GM19351 (cell line): Measurements from ENCODE around the gene TXNDC15.

Experiments used
- ATAC-seq: cut with Tn5 transposase; IDR thresholded peaks from one replicate; pipeline ENCODE4 v1.9.1; 2021; ENCODE audit warnings: mild to moderate bottlenecking, moderate library complexity; ENCODE audit not compliant: unreplicated experiment

The TXNDC15 gene

DNA sequence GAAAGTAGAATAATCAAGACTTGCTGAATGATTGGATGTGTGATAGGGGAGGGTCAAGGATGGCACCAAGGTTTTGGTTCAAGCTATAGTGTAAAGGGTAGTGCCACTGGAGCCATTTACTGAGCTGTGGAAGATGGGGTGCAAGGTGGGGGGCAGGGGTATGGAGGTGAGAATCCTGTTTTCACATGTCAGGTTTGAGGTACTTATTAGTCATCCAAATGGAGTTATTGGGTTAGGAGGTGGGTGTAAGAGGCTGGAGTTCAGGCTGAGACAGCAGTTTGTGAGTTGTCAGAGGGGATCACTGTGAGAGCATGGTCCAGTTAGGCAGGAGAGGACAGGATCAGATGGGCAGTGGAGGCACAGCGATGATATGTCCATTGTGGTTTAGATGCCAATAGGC is 39.6 kb downstream of the TXNDC15 start:
- no peak for ATAC-seq

DNA sequence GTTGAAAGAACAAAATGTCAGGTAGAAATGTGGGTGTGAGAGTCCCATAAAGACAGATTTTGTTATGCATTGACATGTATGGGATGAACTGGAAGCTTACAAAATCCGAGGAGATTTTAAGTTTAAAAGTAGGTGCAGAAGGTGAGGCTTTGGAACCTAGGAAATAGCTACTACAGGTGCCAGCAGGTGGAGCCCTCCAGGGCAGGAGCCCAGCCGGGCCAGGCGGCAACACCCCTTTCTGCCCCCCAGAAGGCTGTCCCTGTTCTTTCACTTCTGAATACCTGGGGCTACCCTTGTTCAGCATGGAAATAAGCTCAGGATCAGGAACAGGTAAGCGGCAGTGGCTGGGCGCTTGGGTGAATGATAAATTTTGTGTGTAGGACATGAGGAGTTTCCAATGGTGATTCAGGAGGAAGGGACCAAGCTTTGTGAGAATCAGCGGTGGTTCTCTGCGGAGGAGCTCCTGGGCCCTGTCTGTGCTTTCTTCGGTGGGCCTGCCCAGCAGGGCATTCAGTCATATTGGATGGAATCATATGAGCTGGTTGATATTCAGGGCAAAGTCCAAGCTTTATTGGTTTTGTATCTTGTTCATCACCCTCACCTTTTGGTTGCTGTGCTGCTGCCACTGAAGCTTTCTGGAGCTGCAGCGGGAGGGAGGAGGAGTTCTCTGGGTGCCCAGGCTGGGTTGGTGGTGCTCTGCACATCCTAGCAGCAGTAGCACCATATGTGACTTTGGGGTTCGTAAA is 43.1 kb downstream of the TXNDC15 start:
- no peak for ATAC-seq

DNA sequence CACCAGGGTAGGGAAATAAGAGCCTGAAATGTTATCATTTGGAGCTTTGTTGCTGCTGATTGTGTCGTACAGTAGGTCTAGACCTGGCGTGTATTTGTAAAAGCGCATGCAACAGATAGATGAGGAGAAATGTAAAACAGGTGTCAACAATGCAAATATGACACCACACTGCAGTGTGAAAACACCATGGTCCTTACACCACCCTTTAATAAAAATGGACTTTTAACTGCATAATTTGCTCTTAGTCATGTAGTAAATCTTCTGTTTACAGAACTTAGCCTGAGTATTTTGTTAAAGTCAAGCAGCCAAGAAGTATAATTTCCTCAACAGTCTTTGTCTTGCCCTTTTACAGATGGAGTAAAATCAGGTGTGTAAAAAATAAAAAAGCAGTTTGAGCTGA is 44.7 kb downstream of the TXNDC15 start:
- ATAC-seq = no peak

DNA sequence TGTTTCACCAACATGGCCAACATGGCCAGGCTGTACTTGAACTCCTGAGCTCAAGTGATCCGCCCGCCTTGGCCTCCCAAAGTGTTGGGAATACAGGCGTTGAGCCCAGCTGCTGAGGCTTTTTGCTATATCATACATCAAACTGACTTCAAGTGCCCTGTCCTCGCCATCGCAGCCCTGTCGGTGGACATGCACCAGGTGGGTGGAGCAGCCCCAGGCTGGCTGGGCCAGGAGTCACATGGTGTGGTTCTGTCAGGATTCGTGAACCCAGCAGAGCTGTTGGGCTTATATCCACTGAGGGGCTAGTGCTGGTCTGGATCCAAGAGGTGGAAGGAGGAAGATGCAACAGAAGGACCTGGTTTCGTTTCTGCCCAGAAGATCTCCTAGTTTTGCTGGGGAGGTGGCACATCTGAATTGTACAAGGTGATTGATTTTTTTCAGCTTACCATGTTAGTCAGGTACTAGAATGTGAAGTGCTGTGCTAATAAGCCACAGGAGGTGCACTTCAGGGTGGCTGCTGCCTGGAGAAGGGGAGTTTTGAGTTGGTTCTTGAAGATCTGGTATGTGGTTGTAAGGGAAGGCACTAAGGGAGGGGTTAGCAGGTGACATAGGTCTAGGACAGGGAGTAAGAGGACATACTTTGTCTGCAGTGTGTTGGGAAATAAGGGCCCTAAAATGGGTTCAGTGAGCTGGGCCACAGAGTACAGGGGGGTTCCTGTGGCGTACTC is 46.8 kb downstream of the TXNDC15 start:
- ATAC-seq = no peak

DNA sequence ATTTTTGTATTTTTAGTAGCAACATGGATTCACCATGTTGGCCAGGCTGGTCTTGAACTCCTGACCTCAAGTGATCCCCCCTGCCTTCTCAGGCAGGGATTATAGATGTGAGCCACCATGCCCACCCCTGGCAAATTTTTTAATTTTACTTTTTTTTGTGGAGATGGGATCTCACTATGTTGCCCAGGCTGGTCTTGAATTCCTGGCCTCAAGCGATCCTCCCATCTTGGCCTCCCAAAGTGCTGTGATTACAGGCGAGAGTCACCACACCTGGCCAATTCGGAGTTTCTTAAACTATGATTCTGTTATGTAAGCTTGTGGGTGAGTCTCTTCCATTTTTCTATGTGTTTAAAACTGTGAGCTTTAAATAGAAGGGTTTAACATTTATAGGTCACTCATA is 58.3 kb downstream of the TXNDC15 start:
- ATAC-seq = no peak

DNA sequence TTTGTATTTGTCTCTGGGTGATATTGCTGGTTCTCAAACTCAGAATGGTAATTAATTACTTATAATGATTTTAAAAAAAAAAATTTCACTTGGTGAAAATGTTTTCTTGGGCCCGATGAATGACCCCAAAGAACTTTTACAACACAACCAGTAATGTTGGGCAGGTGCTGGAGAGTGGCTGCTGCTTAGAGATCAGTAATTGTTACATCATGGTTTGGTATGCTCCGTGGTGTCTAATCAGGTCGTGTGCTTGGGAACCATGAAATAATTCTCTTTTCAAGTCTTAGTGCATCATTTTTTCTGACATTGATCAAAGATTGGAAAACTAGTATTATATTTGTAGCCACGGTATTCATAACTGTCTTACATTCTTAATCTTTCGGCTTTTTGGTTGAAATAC is 60.0 kb downstream of the TXNDC15 start:
- no peak for ATAC-seq

DNA sequence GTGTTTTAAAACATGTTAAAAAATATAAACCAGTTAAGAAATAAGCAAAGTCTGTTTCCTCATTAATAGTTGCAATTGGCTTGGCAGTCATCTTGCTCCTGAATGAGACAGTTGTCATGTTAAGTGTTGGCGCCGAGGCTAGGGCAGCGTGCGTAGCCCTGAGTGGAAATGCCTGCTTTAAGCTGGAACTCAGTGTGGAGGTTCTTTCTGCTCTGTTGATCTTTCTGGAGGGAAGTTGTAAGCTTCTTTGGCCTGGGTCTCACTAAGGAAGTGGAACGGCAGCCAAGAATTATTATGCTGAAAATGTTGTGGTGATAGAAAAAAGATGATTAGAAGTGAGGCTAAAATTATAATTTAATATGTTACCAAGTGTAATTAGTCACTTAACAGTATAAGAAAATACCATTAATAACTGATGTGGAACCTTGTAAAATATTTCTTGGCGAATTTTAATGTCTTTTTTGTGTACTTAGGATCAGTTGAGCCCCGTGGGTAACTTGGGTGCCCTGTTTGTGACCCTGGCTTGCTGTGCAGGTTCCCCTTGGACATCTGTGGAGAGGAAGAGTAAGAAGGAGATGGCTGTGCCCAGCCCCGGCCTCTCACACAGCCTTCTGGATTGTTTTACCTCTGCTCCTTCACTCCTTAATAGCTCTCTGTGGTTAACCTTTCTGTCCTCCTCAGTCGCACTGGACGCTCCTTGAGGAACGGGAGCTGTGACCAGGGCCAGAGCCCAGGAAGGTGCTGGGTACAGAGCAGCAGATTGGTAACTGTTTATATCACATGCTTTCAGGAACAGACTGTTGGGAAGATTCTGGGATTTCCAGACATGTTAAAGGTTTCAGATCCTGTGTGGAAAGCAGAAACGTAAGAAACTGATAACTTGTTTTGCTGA is 61.8 kb downstream of the TXNDC15 start:
- ATAC-seq = no peak

DNA sequence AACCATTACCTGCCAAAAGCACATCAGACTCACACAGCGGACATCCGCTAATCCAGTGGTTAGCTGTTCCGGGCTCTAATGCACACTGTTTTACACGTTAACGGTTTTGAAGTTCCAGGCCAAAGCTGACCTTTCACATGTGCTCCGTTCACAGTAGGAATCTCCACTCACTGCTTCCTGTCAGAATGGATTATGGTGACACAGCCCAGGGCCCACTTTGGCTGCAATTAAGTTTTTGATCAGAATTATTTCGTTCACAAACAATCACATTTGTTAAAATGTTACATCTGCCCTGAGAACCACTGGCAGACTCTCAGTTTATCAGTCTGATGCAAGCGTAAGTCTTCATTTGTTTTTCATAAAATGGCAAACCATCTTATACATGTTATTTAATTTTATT is 63.4 kb downstream of the TXNDC15 start:
- no peak for ATAC-seq

DNA sequence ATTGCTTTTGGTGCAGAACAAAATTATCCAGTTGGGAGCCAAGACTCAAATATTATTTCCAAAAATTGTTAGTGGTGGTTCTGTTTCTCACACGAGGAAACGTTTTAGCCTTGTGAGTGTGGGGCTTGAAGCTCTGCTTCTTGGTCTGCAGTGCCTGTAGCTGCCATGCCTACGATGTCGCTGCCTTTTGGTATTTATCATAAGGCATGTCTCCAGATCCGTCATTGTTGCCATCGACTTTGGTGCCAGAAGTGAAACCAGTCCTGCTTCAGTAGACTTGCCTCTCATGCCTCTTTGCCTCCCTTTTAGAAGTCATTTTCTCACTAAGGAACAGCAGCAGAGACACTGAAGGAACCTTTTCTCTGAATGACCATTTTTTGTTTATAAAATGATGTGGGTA is 63.9 kb downstream of the TXNDC15 start:
- no peak for ATAC-seq

DNA sequence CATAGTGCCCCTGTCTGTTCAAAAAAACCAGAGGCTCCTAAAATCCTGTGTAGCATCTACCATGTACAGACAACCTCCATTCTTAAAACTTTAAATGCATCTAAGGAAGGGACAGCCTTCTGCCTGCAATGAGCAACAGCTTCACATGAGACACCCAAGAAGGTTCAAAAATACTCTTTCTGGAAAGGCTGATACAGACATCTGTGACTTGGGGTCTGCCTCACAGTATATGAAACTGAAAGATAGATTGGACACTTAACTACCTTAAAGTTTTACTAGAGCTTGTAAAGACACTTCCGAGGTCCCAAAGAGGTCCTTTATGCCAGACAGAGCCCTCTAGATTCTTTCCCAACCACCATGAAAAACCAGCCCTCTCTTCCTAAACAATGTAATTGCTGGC is 65.3 kb downstream of the TXNDC15 start:
- ATAC-seq = no peak

DNA sequence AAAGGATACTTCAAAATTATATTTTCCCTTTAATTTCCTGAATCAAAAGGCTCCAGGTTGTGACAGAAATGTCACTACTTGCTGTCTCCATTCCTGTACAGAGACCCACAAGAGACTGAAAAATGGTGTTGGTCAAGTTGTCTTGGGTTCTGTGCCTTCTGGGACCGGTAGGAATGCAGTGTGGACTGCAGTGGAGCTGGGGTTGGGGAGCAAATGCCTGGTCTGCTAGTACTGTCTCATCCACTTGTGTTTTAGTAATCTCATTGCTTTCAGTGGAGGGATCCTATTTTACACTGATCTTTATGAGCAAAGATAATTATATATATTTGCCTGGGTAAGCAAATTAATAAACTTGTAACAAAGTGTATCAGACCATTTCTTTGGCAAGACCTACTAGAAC is 69.4 kb downstream of the TXNDC15 start:
- no peak for ATAC-seq

DNA sequence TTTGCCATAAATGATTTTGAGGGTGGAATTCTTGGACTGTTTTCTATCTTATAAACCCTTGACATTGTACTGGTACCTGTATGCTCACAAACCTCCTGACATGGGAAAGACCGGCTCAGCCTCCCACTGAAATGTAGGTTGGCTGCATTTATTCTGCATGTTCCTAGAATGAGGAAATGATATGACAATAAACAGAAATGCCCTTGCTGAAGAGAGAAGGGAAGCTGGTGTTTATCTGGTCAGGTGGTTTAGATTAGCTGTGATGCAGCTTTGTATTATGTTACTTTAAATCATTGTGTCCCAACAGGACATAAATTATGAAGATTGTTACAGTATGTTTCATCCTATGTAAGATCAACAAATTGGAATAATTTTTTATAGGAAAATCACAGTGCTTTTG is 70.5 kb downstream of the TXNDC15 start:
- no peak for ATAC-seq

DNA sequence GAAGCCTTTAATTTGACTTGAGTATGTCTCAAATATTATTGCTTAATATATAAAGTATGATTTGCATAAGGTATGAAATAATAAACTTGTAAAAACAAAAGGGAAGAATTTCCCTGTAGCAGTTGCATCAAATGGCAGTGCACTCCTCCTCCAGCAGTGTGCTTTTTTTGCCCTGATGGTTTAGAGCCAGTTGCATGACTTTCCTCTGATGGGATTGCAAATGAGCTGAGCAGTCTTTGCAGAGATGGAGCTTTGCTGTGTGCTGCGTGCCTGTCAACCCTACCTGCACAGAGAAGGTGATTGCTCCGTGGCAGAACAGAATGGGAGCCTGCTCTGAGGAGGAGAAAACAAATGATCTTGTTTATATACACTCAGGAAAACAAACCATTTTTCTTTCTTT is 70.9 kb downstream of the TXNDC15 start:
- ATAC-seq = no peak

DNA sequence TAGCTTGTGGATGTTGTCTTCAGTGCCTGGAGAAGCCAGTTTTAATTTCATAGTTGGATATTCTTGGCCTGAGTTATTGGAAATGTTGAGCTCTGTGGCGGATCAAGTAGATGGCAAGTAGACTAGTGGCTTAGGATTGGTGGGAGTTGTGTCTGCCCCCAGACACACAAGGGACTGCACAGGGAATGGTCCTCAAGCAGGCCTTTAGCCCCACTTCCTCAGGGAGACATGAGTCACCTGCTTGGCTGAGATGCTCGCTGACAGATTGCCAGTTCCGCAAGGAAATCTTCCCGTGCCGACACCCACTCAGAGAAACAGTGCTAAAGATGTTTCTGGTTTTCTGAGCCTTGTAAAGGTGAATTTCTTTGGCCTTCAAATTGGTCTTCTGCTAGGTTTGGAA is 74.7 kb downstream of the TXNDC15 start:
- ATAC-seq = no peak

DNA sequence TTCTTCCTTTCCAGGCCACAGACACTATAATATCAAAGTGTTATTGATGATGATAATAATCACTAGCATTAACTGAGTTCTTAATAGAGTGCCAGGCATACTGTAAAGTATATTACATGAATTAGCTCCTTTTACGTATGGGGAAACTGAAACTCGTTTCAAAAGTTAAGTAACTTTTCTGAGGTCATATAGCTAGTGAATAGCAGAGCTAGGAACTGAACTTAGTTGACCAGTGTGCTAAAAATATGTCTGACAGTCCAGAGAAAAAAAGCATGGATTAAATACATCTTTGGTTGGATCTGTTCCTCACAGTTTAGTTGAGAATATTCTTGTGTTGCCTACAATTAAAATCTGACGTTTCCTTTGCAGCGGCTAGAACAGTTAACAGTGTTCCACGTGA is 75.1 kb downstream of the TXNDC15 start:
- ATAC-seq = no peak
